Trophoblast cell (in vitro differentiated cells and primary cell): ENCODE results near the gene TRIM63.

Experiments
- DNase-seq, 2 donors: peaks; one replicate each; pipeline ENCODE4 v3.0.0-alpha.2; 2016
- H2AFZ ChIP-seq: 2 replicates; pipeline ENCODE4 v1.6.1; 2013; ENCODE audit warnings: low read length, moderate library complexity, mild to moderate bottlenecking; ENCODE audit not compliant: insufficient read depth, poor library complexity
- H2AK5ac ChIP-seq: 2 replicates; pipeline ENCODE4 v1.6.1; 2013; ENCODE audit warnings: mild to moderate bottlenecking, low read length
- H2BK120ac ChIP-seq: 2 replicates; pipeline ENCODE4 v1.6.1; 2013; ENCODE audit warnings: low read length, mild to moderate bottlenecking, moderate library complexity; ENCODE audit not compliant: insufficient read depth, poor library complexity
- H2BK12ac ChIP-seq: 2 replicates; pipeline ENCODE4 v1.6.1; 2013; ENCODE audit warnings: mild to moderate bottlenecking, low read length, moderate library complexity
- H2BK5ac ChIP-seq: 2 replicates; pipeline ENCODE4 v1.6.1; 2013; ENCODE audit warnings: low read length, low read depth, moderate library complexity, mild to moderate bottlenecking; ENCODE audit not compliant: poor library complexity
- H3K14ac ChIP-seq: 2 replicates; pipeline ENCODE4 v1.6.1; 2013; ENCODE audit warnings: mild to moderate bottlenecking, low read length
- H3K18ac ChIP-seq: 2 replicates; pipeline ENCODE4 v1.6.1; 2013; ENCODE audit warnings: mild to moderate bottlenecking, low read length
- H3K23ac ChIP-seq: 2 replicates; pipeline ENCODE4 v1.6.1; 2013; ENCODE audit warnings: low read length
- H3K27ac ChIP-seq: 2 replicates; pipeline ENCODE4 v1.5.1; 2013; ENCODE audit warnings: low read depth, mild to moderate bottlenecking, inconsistent platforms, low read length, moderate library complexity
- H3K27me3 ChIP-seq: 2 replicates; pipeline ENCODE4 v1.6.1; 2013; ENCODE audit warnings: inconsistent platforms, mild to moderate bottlenecking, low read length, moderate library complexity; ENCODE audit not compliant: insufficient read depth
- H3K36me3 ChIP-seq, 2 experiments: 1 replicate in 1 of 2; 2 replicates in 1 of 2; pipeline ENCODE4 v1.6.1; 2013; ENCODE audit warnings: low read length in 2 of 2, mild to moderate bottlenecking in 2 of 2, moderate library complexity in 1 of 2; ENCODE audit not compliant: insufficient read depth in 2 of 2, control insufficient read depth in 1 of 2
- H3K4ac ChIP-seq: 2 replicates; pipeline ENCODE4 v1.6.1; 2013; ENCODE audit warnings: low read depth, mild to moderate bottlenecking, low read length, moderate library complexity
- H3K4me1 ChIP-seq, 2 experiments: 1 replicate in 1 of 2; 2 replicates in 1 of 2; pipeline ENCODE4 v1.6.1; 2013; ENCODE audit warnings: low read length in 2 of 2, mild to moderate bottlenecking in 2 of 2, moderate library complexity in 1 of 2; ENCODE audit not compliant: insufficient read depth in 2 of 2, control insufficient read depth in 1 of 2
- H3K4me2 ChIP-seq: 2 replicates; pipeline ENCODE4 v1.6.1; 2013; ENCODE audit warnings: inconsistent platforms, mild to moderate bottlenecking, low read length, moderate library complexity
- H3K4me3 ChIP-seq: 2 replicates; pipeline ENCODE4 v1.5.1; 2013; ENCODE audit warnings: mild to moderate bottlenecking, low read depth, low read length, inconsistent platforms
- H3K79me1 ChIP-seq: one replicate; pipeline ENCODE4 v1.6.1; 2013; ENCODE audit warnings: low read length
- H3K79me2 ChIP-seq: 2 replicates; pipeline ENCODE4 v1.6.1; 2013; ENCODE audit warnings: low read length, mild to moderate bottlenecking; ENCODE audit not compliant: control insufficient read depth, insufficient read depth, poor library complexity
- H3K9ac ChIP-seq: 2 replicates; pipeline ENCODE4 v1.6.1; 2013; ENCODE audit warnings: mild to moderate bottlenecking, low read length
- H3K9me3 ChIP-seq: 2 replicates; pipeline ENCODE4 v1.6.1; 2013; ENCODE audit warnings: low read depth, mild to moderate bottlenecking, control low read depth, inconsistent platforms, low read length; ENCODE audit not compliant: insufficient read depth
- H4K12ac ChIP-seq: 2 replicates; pipeline ENCODE4 v1.6.1; 2013; ENCODE audit warnings: low read depth, mild to moderate bottlenecking, low read length, moderate library complexity
- H4K8ac ChIP-seq: 2 replicates; pipeline ENCODE4 v1.6.1; 2013; ENCODE audit warnings: low read depth, mild to moderate bottlenecking, low read length, moderate library complexity
- H4K91ac ChIP-seq: one replicate; pipeline ENCODE4 v1.6.1; 2013; ENCODE audit warnings: low read depth, mild to moderate bottlenecking, low read length, moderate library complexity
- WGBS: extraction: QIAGEN DNeasy Blood & Tissue Kit; methylation state at CpG from one replicate; pipeline ENCODE4 v1.1.7; 2013; ENCODE audit warnings: missing lambda C conversion rate; ENCODE audit not compliant: insufficient read length, insufficient coverage; ENCODE audit errors: extremely low coverage; 5-methylcytosine and 5-hydroxymethylcytosine counted together

The TRIM63 gene

GRCh38 chr1:26081267-26082019 is 14.0 kb upstream of the TRIM63 start:
- Histone ChIP-seq H2AFZ (no peak overlapping the region), H3K27me3 (no peaks in the 10 kb centered on the region), H2AK5ac (peak overlapping the region; percentile 4), H3K4ac (no peak overlapping the region), H3K4me3 (no peak overlapping the region), H4K12ac (no peak overlapping the region), H2BK12ac (no peak overlapping the region), H3K79me1 (peaks cover 4% of the 10 kb centered on the region), H3K9ac (no peak overlapping the region), H3K23ac (no peak overlapping the region), H3K79me2 (no peaks in the 10 kb centered on the region), H3K14ac (no peak overlapping the region), H4K91ac (no peak overlapping the region), H3K4me2 (no peak overlapping the region), H3K4me1 (peaks cover 7 to 12% of the 10 kb centered on the region in 2 experiments), H3K18ac (no peak overlapping the region), H3K27ac (no peak overlapping the region), H2BK5ac (no peak overlapping the region), H3K36me3 (no peaks in the 10 kb centered on the region), H4K8ac (no peak overlapping the region), H3K9me3 (peaks cover under 1% of the 10 kb centered on the region), H2BK120ac (no peak overlapping the region)
- DNase-seq, result no peak
- no CpG with 5 or more reads among the region's 8 CpGs for WGBS

- H3K9ac ChIP-seq, result no peak overlapping the region
- no peaks in the 10 kb centered on the region for H3K36me3 ChIP-seq
- no CpG with 5 or more reads among the region's 9 CpGs for WGBS
- no peak overlapping the region for H4K8ac ChIP-seq
- H4K12ac ChIP-seq, result no peak overlapping the region
- no peak overlapping the region for H3K4ac ChIP-seq
- no peak overlapping the region for H2BK120ac ChIP-seq
- H3K27ac ChIP-seq, result no peak overlapping the region
- no peaks in the 10 kb centered on the region for H3K27me3 ChIP-seq
- peaks cover 4% of the 10 kb centered on the region for H3K79me1 ChIP-seq
- H3K4me3 ChIP-seq, result no peak overlapping the region
- no peak overlapping the region for H4K91ac ChIP-seq
- no peak overlapping the region for H3K4me2 ChIP-seq
- no peak overlapping the region for H2AFZ ChIP-seq
- H3K18ac ChIP-seq, result no peak overlapping the region
- H2AK5ac ChIP-seq, result no peak overlapping the region
- H3K4me1 ChIP-seq, result peaks cover 7 to 12% of the 10 kb centered on the region in 2 experiments
- no peaks in the 10 kb centered on the region for H3K79me2 ChIP-seq
- H3K23ac ChIP-seq, result no peak overlapping the region
- DNase-seq, result peak; percentile 77 to 88
- H2BK12ac ChIP-seq, result no peak overlapping the region
- no peak overlapping the region for H2BK5ac ChIP-seq
- no peak overlapping the region for H3K14ac ChIP-seq
- H3K9me3 ChIP-seq, result peaks cover 1% of the 10 kb centered on the region
These were observed 12.8 kb upstream of the TRIM63 start for GRCh38 chr1:26079960-26080814.

- H2BK12ac ChIP-seq, result peak overlapping the region; percentile 84
- no peak for DNase-seq
- no peak overlapping the region for H3K27ac ChIP-seq
- H4K91ac ChIP-seq, result peak overlapping the region; percentile 55
- H2BK5ac ChIP-seq, result peak overlapping the region; percentile 16
- H2BK120ac ChIP-seq, result peak overlapping the region; percentile 50
- no peak overlapping the region for H2AK5ac ChIP-seq
- H4K12ac ChIP-seq, result no peak overlapping the region
- peak overlapping the region; percentile 53 for H3K14ac ChIP-seq
- H3K4me3 ChIP-seq, result no peak overlapping the region
- peaks cover 1% of the 10 kb centered on the region for H3K9me3 ChIP-seq
- peaks cover 4% of the 10 kb centered on the region for H3K79me1 ChIP-seq
- no peak overlapping the region for H3K4me2 ChIP-seq
- H3K36me3 ChIP-seq, result no peaks in the 10 kb centered on the region
- no peak overlapping the region for H3K9ac ChIP-seq
- no peaks in the 10 kb centered on the region for H3K27me3 ChIP-seq
- H3K4me1 ChIP-seq, result peaks cover 7 to 12% of the 10 kb centered on the region in 2 experiments
- peak overlapping the region; percentile 25 for H2AFZ ChIP-seq
- no CpG with 5 or more reads among the region's 7 CpGs for WGBS
- no peak overlapping the region for H3K23ac ChIP-seq
- no peaks in the 10 kb centered on the region for H3K79me2 ChIP-seq
- H3K4ac ChIP-seq, result peak overlapping the region; percentile 27
- H3K18ac ChIP-seq, result no peak overlapping the region
- H4K8ac ChIP-seq, result peak overlapping the region; percentile 17
These were observed 11.7 kb upstream of the TRIM63 start for GRCh38 chr1:26079178-26079563.

- Histone ChIP-seq H4K8ac (peak overlapping the region; percentile 17), H3K79me2 (no peaks in the 10 kb centered on the region), H3K18ac (no peak overlapping the region), H3K9me3 (peaks cover 1% of the 10 kb centered on the region), H3K14ac (peak overlapping the region; percentile 53), H2BK120ac (peak overlapping the region; percentile 50), H2AFZ (no peak overlapping the region), H3K4me3 (no peak overlapping the region), H3K23ac (no peak overlapping the region), H2AK5ac (no peak overlapping the region), H2BK5ac (no peak overlapping the region), H3K36me3 (no peaks in the 10 kb centered on the region), H3K4me1 (peaks cover 7 to 12% of the 10 kb centered on the region in 2 experiments), H4K12ac (no peak overlapping the region), H3K4me2 (peak overlapping the region; percentile 44), H3K27ac (no peak overlapping the region), H3K79me1 (peaks cover 4% of the 10 kb centered on the region), H2BK12ac (peak overlapping the region; percentile 84), H3K9ac (no peak overlapping the region), H3K27me3 (no peaks in the 10 kb centered on the region), H4K91ac (peak overlapping the region; percentile 55), H3K4ac (no peak overlapping the region)
- DNase-seq, result peak; percentile 65 to 74
- WGBS, result no CpG with 5 or more reads among the region's 8 CpGs
These were observed 11.1 kb upstream of the TRIM63 start for GRCh38 chr1:26078286-26079177.
